Mucosa of descending colon (tissue), 3 donors: ENCODE data around the gene NIPSNAP3A. TPM values are rescaled to one million over a fixed set of nuclear protein-coding genes. Genes with fewer than 3 reads are reported as not detected.

ENCODE experiments used
- ATAC-seq: fragments of 200-7000 bp; cut with Tn5 transposase; one replicate; pipeline ENCODE4 v1.9.1; 2020; ENCODE audit warnings: mild to moderate bottlenecking, moderate library complexity
- DNase-seq, 3 donors: peaks; one replicate each; pipeline ENCODE4 v3.0.0-alpha.2; 2020
- H3K36me3 ChIP-seq: fragments of 200-600 bp; one replicate; pipeline ENCODE4 v1.8.0; 2021; ENCODE audit warnings: low read depth, mild to moderate bottlenecking
- H3K4me1 ChIP-seq: fragments of 200-600 bp; one replicate; pipeline ENCODE4 v1.8.0; 2021; ENCODE audit warnings: low read depth, mild to moderate bottlenecking
- H3K4me3 ChIP-seq: fragments of 200-600 bp; one replicate; pipeline ENCODE4 v1.8.0; 2021; ENCODE audit warnings: mild to moderate bottlenecking
- H3K9me3 ChIP-seq: fragments of 200-600 bp; one replicate; pipeline ENCODE4 v1.8.0; 2021; ENCODE audit warnings: mild to moderate bottlenecking
- intact Hi-C, 2 donors: fragments of 100-400 bp; cut with DNase I in 1 of 2; cut with micrococcal nuclease in 1 of 2; formaldehyde crosslinking; loops; one replicate each; pipeline versions ENCODE4 v1.11.0 to v1.11.1; 2022; cut with DNase I, micrococcal nuclease
- total RNA-seq, 3 donors: library from RNA; stranded (reverse); fragmentation: NEBNext Ultra II Directional in 2 of 3; extraction: Animal tissue kit (Norgen Biotek cat#: 25700) in 2 of 3; gene quantifications; one replicate each; pipeline versions ENCODE4 v1.2.1 to v1.2.4, GENCODE V29; 2021 to 2023
- TF ChIP-seq, protein P1 (sequence below): fragments of 200-600 bp; IDR thresholded peaks from one replicate; pipeline ENCODE4 v1.8.0; 2022; ENCODE audit warnings: antibody characterized with exemption, mild to moderate bottlenecking
- donor health status: DM: no; HTN: no; CAD: no; lungs with moderate emphysema.
- donor health status: DM: no; HTN: no; CAD: no.
- donor health status: DM: no; HTN: yes; CAD: no.

NIPSNAP3A gene
- total RNA-seq, 3 donors from 2014 or later, result 23.7 to 51.2 (median 34.6) TPM

DNA sequence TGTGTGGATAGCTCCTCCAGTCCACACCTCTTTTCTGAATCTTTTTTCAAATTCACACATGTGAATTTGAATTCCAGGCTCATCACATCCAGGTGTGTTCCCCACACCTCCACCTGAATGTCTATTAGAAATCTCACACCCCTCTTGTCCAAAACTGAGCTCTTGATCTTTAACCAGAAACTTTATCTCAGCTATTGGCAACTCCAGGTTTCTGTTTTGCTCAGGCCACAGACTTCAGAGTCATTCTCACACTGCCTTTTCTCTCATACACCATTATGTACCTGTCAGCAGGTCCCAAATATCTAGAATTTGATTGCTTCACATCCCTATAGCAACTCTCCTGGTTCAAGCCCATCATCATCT lies 28.1 kb downstream of the NIPSNAP3A start:
- DNase-seq, result no peak
- Histone ChIP-seq H3K4me1 (no peaks in the 10 kb centered on the region), H3K36me3 (no peaks in the 10 kb centered on the region), H3K9me3 (no peaks in the 10 kb centered on the region), H3K4me3 (no peak overlapping the region)
- TF ChIP-seq, protein P1, sequence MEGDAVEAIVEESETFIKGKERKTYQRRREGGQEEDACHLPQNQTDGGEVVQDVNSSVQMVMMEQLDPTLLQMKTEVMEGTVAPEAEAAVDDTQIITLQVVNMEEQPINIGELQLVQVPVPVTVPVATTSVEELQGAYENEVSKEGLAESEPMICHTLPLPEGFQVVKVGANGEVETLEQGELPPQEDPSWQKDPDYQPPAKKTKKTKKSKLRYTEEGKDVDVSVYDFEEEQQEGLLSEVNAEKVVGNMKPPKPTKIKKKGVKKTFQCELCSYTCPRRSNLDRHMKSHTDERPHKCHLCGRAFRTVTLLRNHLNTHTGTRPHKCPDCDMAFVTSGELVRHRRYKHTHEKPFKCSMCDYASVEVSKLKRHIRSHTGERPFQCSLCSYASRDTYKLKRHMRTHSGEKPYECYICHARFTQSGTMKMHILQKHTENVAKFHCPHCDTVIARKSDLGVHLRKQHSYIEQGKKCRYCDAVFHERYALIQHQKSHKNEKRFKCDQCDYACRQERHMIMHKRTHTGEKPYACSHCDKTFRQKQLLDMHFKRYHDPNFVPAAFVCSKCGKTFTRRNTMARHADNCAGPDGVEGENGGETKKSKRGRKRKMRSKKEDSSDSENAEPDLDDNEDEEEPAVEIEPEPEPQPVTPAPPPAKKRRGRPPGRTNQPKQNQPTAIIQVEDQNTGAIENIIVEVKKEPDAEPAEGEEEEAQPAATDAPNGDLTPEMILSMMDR, result no peak
- intact Hi-C loops, result no loop called here
- ATAC-seq, result peak; percentile 16

DNA sequence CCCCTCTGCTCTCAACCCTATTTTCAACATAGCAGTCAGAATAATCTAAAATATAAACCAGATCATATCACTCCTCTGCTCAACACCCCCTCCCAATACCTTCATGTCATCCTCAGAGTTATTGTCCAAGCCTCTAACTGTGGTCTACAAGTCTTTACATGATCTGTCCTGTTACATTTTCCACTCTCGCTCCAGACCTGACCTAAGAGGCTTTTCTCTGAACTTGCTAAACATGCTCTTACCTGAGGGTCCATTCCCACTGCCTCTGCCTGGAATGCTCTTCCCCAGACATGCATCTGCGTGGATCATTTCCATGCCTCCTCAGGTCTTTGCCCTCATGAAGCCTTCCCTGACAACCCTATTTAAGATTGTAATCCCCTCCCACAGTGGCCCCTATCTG lies 28.5 kb downstream of the NIPSNAP3A start:
- DNase-seq, result no peak
- Histone ChIP-seq H3K36me3 (no peaks in the 10 kb centered on the region), H3K9me3 (no peaks in the 10 kb centered on the region), H3K4me1 (no peaks in the 10 kb centered on the region), H3K4me3 (no peak overlapping the region)
- ATAC-seq, result no peak
- intact Hi-C loops, result no loop called here
- TF ChIP-seq, protein P1, result no peak

DNA sequence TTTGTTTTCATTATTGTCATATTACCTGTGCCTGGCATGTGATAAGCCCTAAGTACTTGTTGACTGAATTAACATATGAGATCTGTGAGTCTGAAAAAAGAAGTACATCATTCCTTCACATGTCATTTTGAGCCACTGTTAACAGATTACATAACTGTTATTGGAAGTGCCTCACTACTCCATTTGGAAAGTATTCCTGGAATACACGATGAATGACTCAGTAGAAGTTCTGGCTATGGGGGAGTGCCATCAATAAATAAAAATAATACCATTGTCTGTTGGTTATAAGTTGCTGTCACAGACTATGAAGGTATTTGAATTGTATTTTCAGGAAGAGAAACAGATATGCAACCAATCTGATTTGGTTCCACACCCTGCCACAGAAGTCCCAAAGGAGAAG lies 29.3 kb downstream of the NIPSNAP3A start:
- Histone ChIP-seq H3K4me3 (no peak overlapping the region), H3K4me1 (no peaks in the 10 kb centered on the region), H3K9me3 (no peaks in the 10 kb centered on the region), H3K36me3 (no peaks in the 10 kb centered on the region)
- TF ChIP-seq, protein P1, result no peak
- ATAC-seq (no peak), DNase-seq (no peak)
- intact Hi-C loops, result no loop called here

- no peaks in the 10 kb centered on the region for H3K4me1 ChIP-seq
- ATAC-seq, result no peak
Measured at GRCh38 chr9:104778802-104779201, 31.3 kb downstream of the NIPSNAP3A start.

DNA sequence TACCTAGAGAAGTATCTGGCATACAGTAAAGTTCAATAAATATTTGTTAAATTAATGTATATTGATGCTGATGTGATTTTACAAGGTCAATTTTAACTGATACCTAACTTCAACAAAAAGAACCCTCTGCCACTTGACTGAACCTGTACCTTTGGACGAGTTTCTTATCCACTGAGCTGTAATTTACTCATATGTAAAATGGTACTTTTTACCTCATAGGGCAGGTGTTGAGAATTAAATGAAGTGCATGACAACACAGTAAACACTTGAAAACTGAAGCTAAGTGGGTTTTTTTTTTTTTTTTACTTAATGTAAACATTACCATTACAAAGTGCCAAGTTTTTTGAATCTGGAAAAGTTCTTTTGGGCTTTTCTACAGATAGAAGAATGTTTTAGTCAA lies 31.9 kb downstream of the NIPSNAP3A start:
- intact Hi-C loops, result no loop called here
- no peaks in the 10 kb centered on the region for H3K9me3 ChIP-seq
- TF ChIP-seq, protein P1, result no peak
- H3K4me3 ChIP-seq, result no peak overlapping the region
- H3K4me1 ChIP-seq, result no peaks in the 10 kb centered on the region
- H3K36me3 ChIP-seq, result no peaks in the 10 kb centered on the region
- DNase-seq (no peak), ATAC-seq (no peak)

More at GRCh38 chr9:104778802-104779201, 31.3 kb downstream of the NIPSNAP3A start:
- no peaks in the 10 kb centered on the region for H3K36me3 ChIP-seq
- H3K4me3 ChIP-seq, result no peak overlapping the region
- TF ChIP-seq, protein P1, result no peak
- intact Hi-C loops, result no loop called here
- no peaks in the 10 kb centered on the region for H3K9me3 ChIP-seq
- DNase-seq, result no peak

- no peak overlapping the region for H3K4me3 ChIP-seq
- H3K9me3 ChIP-seq, result no peaks in the 10 kb centered on the region
- H3K4me1 ChIP-seq, result no peaks in the 10 kb centered on the region
- TF ChIP-seq, protein P1, result no peak
- intact Hi-C loops, result no loop called here
- no peaks in the 10 kb centered on the region for H3K36me3 ChIP-seq
- DNase-seq (no peak), ATAC-seq (no peak)
Measured at GRCh38 chr9:104779946-104780535, 32.6 kb downstream of the NIPSNAP3A start.
